Measurements from ENCODE around the gene DYNLRB1. TPM values are rescaled to one million over a fixed set of nuclear protein-coding genes. Genes with fewer than 3 reads are reported as not detected.

The DYNLRB1 gene
- total and polyA plus RNA-seq, 2 of the 13 experiments (the other 11 are each of a cell fraction or from before 2014, with no cell fraction given) = 140 to 244 TPM

DNA sequence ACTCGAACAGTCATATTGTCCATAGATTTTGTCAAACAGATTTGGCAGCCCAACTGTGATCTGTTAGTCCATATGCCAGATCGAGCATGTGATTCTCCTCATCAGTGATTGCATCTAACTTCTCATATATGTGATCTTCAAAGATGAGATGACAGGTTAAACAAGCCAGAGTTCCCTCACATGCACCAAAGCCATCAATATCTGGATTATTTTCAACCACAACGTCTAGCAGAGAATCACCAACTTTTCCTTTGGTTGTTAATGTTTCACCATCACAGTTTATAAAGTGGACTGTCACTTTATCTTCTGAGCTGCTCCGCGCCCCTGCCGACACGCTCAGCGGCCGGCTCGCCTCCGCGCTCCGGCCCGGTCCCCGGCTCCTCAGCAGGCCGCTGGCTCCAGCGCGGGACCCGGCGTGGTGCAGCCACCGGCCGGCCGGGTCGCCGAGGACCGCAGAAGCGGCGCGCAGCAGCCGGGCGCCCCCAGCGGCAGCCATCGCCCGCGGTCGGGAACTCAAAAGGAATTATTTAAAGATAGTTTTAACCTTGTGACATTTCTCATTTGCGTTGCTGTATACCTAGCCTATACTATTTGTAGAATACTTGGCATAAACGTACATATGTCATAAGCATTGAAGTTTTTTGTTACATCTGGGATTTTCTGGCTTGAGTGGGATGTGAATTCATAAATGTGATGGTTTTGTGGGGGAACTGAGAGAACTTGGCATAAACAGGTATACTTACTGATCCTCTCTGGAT is 40.1 kb upstream of the DYNLRB1 start (continued):
- TF ChIP-seq SOX5 (CRISPR knock-in tag; IDR thresholded peaks at IDR 0.05; ENCODE audit: borderline replicate concordance) = no peak
- peak; percentile 88 for TF ChIP-seq RAD21 (CRISPR knock-in tag; IDR thresholded peaks at IDR 0.05)
- 0 out of 2 replicates have a peak, but pooled peaks have one; percentile 16 for TF ChIP-seq NFKBIZ (CRISPR knock-in tag; IDR thresholded peaks at IDR 0.05)
- TF ChIP-seq, protein P1, sequence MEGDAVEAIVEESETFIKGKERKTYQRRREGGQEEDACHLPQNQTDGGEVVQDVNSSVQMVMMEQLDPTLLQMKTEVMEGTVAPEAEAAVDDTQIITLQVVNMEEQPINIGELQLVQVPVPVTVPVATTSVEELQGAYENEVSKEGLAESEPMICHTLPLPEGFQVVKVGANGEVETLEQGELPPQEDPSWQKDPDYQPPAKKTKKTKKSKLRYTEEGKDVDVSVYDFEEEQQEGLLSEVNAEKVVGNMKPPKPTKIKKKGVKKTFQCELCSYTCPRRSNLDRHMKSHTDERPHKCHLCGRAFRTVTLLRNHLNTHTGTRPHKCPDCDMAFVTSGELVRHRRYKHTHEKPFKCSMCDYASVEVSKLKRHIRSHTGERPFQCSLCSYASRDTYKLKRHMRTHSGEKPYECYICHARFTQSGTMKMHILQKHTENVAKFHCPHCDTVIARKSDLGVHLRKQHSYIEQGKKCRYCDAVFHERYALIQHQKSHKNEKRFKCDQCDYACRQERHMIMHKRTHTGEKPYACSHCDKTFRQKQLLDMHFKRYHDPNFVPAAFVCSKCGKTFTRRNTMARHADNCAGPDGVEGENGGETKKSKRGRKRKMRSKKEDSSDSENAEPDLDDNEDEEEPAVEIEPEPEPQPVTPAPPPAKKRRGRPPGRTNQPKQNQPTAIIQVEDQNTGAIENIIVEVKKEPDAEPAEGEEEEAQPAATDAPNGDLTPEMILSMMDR (CRISPR knock-in tag; IDR thresholded peaks at IDR 0.05) = peak; percentile 74
- TF ChIP-seq MED1 (CRISPR knock-in tag; IDR thresholded peaks at IDR 0.05) = peak; percentile 39
- peak; percentile 74 for TF ChIP-seq ASH2L (IDR thresholded peaks at IDR 0.05; ENCODE audit: insufficient read length, low read depth, low read length)
- peak; percentile 59; the same call in 1 of the 2 replicates for TF ChIP-seq KDM2A (CRISPR knock-in tag; IDR thresholded peaks at IDR 0.05; ENCODE audit: borderline replicate concordance, low read depth)
- peak; percentile 43 for TF ChIP-seq FOXA3 (CRISPR knock-in tag; IDR thresholded peaks at IDR 0.05)
- TF ChIP-seq NR2C2 (CRISPR knock-in tag; IDR thresholded peaks at IDR 0.05; ENCODE audit: borderline replicate concordance) = 0 out of 2 replicates have a peak, but pooled peaks have one; percentile 24
- TF ChIP-seq AGO2 (optimal IDR thresholded peaks at IDR 0.05; ENCODE audit: low read depth, low read length) = peak; percentile 88
- TF ChIP-seq MXD4 (CRISPR knock-in tag; IDR thresholded peaks at IDR 0.05) = peak; percentile 55; the same call in 1 of the 2 replicates
- TF ChIP-seq ZNF496 (CRISPR knock-in tag; IDR thresholded peaks at IDR 0.05; ENCODE audit: insufficient replicate concordance) = no peak
- TF ChIP-seq ELF1 (CRISPR knock-in tag; IDR thresholded peaks at IDR 0.05) = no peak
- TF ChIP-seq, protein P2, sequence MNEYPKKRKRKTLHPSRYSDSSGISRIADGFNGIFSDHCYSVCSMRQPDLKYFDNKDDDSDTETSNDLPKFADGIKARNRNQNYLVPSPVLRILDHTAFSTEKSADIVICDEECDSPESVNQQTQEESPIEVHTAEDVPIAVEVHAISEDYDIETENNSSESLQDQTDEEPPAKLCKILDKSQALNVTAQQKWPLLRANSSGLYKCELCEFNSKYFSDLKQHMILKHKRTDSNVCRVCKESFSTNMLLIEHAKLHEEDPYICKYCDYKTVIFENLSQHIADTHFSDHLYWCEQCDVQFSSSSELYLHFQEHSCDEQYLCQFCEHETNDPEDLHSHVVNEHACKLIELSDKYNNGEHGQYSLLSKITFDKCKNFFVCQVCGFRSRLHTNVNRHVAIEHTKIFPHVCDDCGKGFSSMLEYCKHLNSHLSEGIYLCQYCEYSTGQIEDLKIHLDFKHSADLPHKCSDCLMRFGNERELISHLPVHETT (CRISPR knock-in tag; conservative IDR thresholded peaks at IDR 0.05) = 0 out of 2 replicates have a peak, but pooled peaks have one; percentile 20
- TF ChIP-seq BCL6 (CRISPR knock-in tag; IDR thresholded peaks at IDR 0.05) = no peak
- TF ChIP-seq, protein P3, sequence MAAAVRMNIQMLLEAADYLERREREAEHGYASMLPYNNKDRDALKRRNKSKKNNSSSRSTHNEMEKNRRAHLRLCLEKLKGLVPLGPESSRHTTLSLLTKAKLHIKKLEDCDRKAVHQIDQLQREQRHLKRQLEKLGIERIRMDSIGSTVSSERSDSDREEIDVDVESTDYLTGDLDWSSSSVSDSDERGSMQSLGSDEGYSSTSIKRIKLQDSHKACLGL (CRISPR knock-in tag; IDR thresholded peaks at IDR 0.05) = 0 out of 2 replicates have a peak, but pooled peaks have one; percentile 27

Data from HepG2 (cell line).